ENCODE results near the gene DUSP3. TPM values are rescaled to one million over a fixed set of nuclear protein-coding genes. Genes with fewer than 3 reads are reported as not detected.

DUSP3 gene
- total and polyA plus RNA-seq, 2 experiments from 2014 or later, result 73.8 to 76.8 TPM

GRCh38 chr17:43719578-43719977 lies 59.2 kb downstream of the DUSP3 start:
- H4K20me1 ChIP-seq (ENCODE audit: insufficient read depth, poor library complexity, severe bottlenecking), result no peaks in the 10 kb centered on the region
- H3K9me3 ChIP-seq (ENCODE audit: low read depth), result no peaks in the 10 kb centered on the region
- H3K79me2 ChIP-seq, result no peaks in the 10 kb centered on the region
- H3K4me2 ChIP-seq, result no peak overlapping the region
- WGBS (ENCODE audit: low lambda C conversion rate, missing lambda C conversion rate), result 94% methylated on average over 3 of the region's 3 CpGs
- no peaks in the 10 kb centered on the region for H3K4me1 ChIP-seq (ENCODE audit: insufficient read depth)
- no peak for DNase-seq (ENCODE audit: low spot score)
- no peak overlapping the region for H2AFZ ChIP-seq
- no peak overlapping the region for H3K4me3 ChIP-seq
- no peaks in the 10 kb centered on the region for H3K36me3 ChIP-seq (replicated peaks; ENCODE audit: insufficient read depth, low read depth)
- H3K27me3 ChIP-seq, result peaks cover 3% of the 10 kb centered on the region
- TF ChIP-seq CTCF (IDR thresholded peaks at IDR 0.05; ENCODE audit: poor library complexity), result no peak
- no peak for TF ChIP-seq EZH2phosphoT487 (IDR thresholded peaks at IDR 0.05; ENCODE audit: low read depth, severe bottlenecking, unreplicated experiment)
- TF ChIP-seq EZH2 (IDR thresholded peaks at IDR 0.05; ENCODE audit: borderline replicate concordance), result no peak
- no peaks in the 10 kb centered on the region for H3K9me2 ChIP-seq (replicated peaks; ENCODE audit: insufficient read depth)
- no peak overlapping the region for H3K27ac ChIP-seq

GRCh38 chr17:43718544-43718943 lies 60.2 kb downstream of the DUSP3 start:
- Histone ChIP-seq H3K4me3 (no peak overlapping the region), H2AFZ (no peak overlapping the region), H3K27me3 (peaks cover 10% of the 10 kb centered on the region), H3K79me2 (no peaks in the 10 kb centered on the region), H3K27ac (no peak overlapping the region), H4K20me1 (ENCODE audit: insufficient read depth, poor library complexity, severe bottlenecking) (no peaks in the 10 kb centered on the region), H3K9me3 (ENCODE audit: low read depth) (no peaks in the 10 kb centered on the region), H3K9me2 (replicated peaks; ENCODE audit: insufficient read depth) (no peaks in the 10 kb centered on the region), H3K36me3 (replicated peaks; ENCODE audit: insufficient read depth, low read depth) (no peaks in the 10 kb centered on the region), H3K4me1 (ENCODE audit: insufficient read depth) (no peaks in the 10 kb centered on the region), H3K4me2 (no peak overlapping the region)
- WGBS (ENCODE audit: low lambda C conversion rate, missing lambda C conversion rate), result 39% methylated on average over 5 of the region's 5 CpGs
- no peak for TF ChIP-seq CTCF (IDR thresholded peaks at IDR 0.05; ENCODE audit: poor library complexity)
- TF ChIP-seq EZH2phosphoT487 (IDR thresholded peaks at IDR 0.05; ENCODE audit: low read depth, severe bottlenecking, unreplicated experiment), result no peak
- no peak for TF ChIP-seq EZH2 (IDR thresholded peaks at IDR 0.05; ENCODE audit: borderline replicate concordance)
- DNase-seq (ENCODE audit: low spot score), result no peak

GRCh38 chr17:43717913-43718312 lies 60.9 kb downstream of the DUSP3 start:
- H3K4me2 ChIP-seq, result no peak overlapping the region
- no peaks in the 10 kb centered on the region for H3K79me2 ChIP-seq
- no peak overlapping the region for H3K27ac ChIP-seq
- H3K9me3 ChIP-seq (ENCODE audit: low read depth), result no peaks in the 10 kb centered on the region
- no peaks in the 10 kb centered on the region for H3K9me2 ChIP-seq (replicated peaks; ENCODE audit: insufficient read depth)
- no peak for DNase-seq (ENCODE audit: low spot score)
- H3K4me3 ChIP-seq, result no peak overlapping the region
- H3K36me3 ChIP-seq (replicated peaks; ENCODE audit: insufficient read depth, low read depth), result no peaks in the 10 kb centered on the region
- TF ChIP-seq EZH2 (IDR thresholded peaks at IDR 0.05; ENCODE audit: borderline replicate concordance), result no peak
- TF ChIP-seq CTCF (IDR thresholded peaks at IDR 0.05; ENCODE audit: poor library complexity), result no peak
- TF ChIP-seq EZH2phosphoT487 (IDR thresholded peaks at IDR 0.05; ENCODE audit: low read depth, severe bottlenecking, unreplicated experiment), result no peak
- H4K20me1 ChIP-seq (ENCODE audit: insufficient read depth, poor library complexity, severe bottlenecking), result no peaks in the 10 kb centered on the region
- H3K27me3 ChIP-seq, result peaks cover 10% of the 10 kb centered on the region
- WGBS (ENCODE audit: low lambda C conversion rate, missing lambda C conversion rate), result 72% methylated on average over 6 of the region's 6 CpGs
- H2AFZ ChIP-seq, result no peak overlapping the region
- no peaks in the 10 kb centered on the region for H3K4me1 ChIP-seq (ENCODE audit: insufficient read depth)

Other genes starting within 250 kb of the DUSP3 start
- 10.7 and 12.8 TPM in 2 replicates for gene ETV4, start 232.6 kb downstream of the DUSP3 start, total RNA-seq
- 11.1 and 14.8 TPM in 2 replicates for gene ETV4, start 232.6 kb downstream of the DUSP3 start, polyA plus RNA-seq
- 0.64 and 0.90 TPM in 2 replicates for gene MEOX1, start 117.1 kb downstream of the DUSP3 start, total RNA-seq
- 0.32 and 0.33 TPM in 2 replicates for gene MEOX1, start 117.1 kb downstream of the DUSP3 start, polyA plus RNA-seq
- gene SOST, start 20.2 kb downstream of the DUSP3 start, total RNA-seq, result not detected in 2 replicates
- not detected in 2 replicates for gene SOST, start 20.2 kb downstream of the DUSP3 start, polyA plus RNA-seq
- gene CFAP97D1, start 1.5 kb upstream of the DUSP3 start, total RNA-seq, result 0.10 TPM in 1 of 2 replicates, not detected in the other
- not detected in 2 replicates for gene CFAP97D1, start 1.5 kb upstream of the DUSP3 start, polyA plus RNA-seq
- gene MPP3, start 54.2 kb upstream of the DUSP3 start, total RNA-seq, result 2.1 and 3.2 TPM in 2 replicates
- 5.1 and 10.9 TPM in 2 replicates for gene MPP3, start 54.2 kb upstream of the DUSP3 start, polyA plus RNA-seq
- not detected in 2 replicates for gene CD300LG, start 68.2 kb upstream of the DUSP3 start, total RNA-seq
- gene CD300LG, start 68.2 kb upstream of the DUSP3 start, polyA plus RNA-seq, result not detected in 2 replicates
- gene MPP2, start 128.6 kb upstream of the DUSP3 start, total RNA-seq, result 1.3 and 4.1 TPM in 2 replicates
- gene MPP2, start 128.6 kb upstream of the DUSP3 start, polyA plus RNA-seq, result 1.1 and 1.4 TPM in 2 replicates
- not detected in 2 replicates for gene PPY, start 163.5 kb upstream of the DUSP3 start, total RNA-seq
- not detected in 2 replicates for gene PPY, start 163.5 kb upstream of the DUSP3 start, polyA plus RNA-seq
- 3.2 TPM in 1 of 2 replicates, not detected in the other for gene PYY, start 175.0 kb upstream of the DUSP3 start, total RNA-seq
- 0.28 and 16.9 TPM in 2 replicates for gene PYY, start 175.0 kb upstream of the DUSP3 start, polyA plus RNA-seq
- 11.2 and 14.0 TPM in 2 replicates for gene NAGS, start 225.6 kb upstream of the DUSP3 start, total RNA-seq
- gene NAGS, start 225.6 kb upstream of the DUSP3 start, polyA plus RNA-seq, result 8.0 and 14.4 TPM in 2 replicates
- 41.0 and 43.3 TPM in 2 replicates for gene TMEM101, start 236.0 kb upstream of the DUSP3 start, total RNA-seq
- 27.8 and 33.4 TPM in 2 replicates for gene TMEM101, start 236.0 kb upstream of the DUSP3 start, polyA plus RNA-seq

Data from hepatocyte (in vitro differentiated cells).